HepG2 (cell line): ENCODE measurements around the gene NOP14. TPM values are rescaled to one million over a fixed set of nuclear protein-coding genes. Genes with fewer than 3 reads are reported as not detected.
A peak's percentile ranks its signal among the peaks of the same experiment; 100 is the strongest.

Experiments
- ATF7-NPFF ChIP-seq: sonication (generic); formaldehyde crosslinking; IDR thresholded peaks from 2 replicates; pipeline ENCODE4 v1.8.1; 2023; ENCODE audit warnings: mild to moderate bottlenecking, low read depth, missing genetic modification reagents, moderate library complexity
- CENPBD1 ChIP-seq: sonication (generic); formaldehyde crosslinking; IDR thresholded peaks from 2 replicates; pipeline ENCODE4 v1.8.0; 2022; ENCODE audit warnings: missing genetic modification reagents, low read depth, mild to moderate bottlenecking, borderline replicate concordance
- FOXP1 ChIP-seq, 2 experiments: fragments of 450-650 bp in 1 of 2; IDR thresholded peaks; 2 replicates each; pipeline ENCODE4 v1.6.1; 2017 to 2018; ENCODE audit warnings: antibody characterized with exemption in 1 of 2
- HDAC1 ChIP-seq: sonication (generic); formaldehyde crosslinking; IDR thresholded peaks from 2 replicates; pipeline ENCODE4 v1.5.1; 2020; ENCODE audit warnings: mild to moderate bottlenecking, missing genetic modification reagents
- HHEX ChIP-seq: IDR thresholded peaks from 2 replicates; pipeline ENCODE4 v1.6.1; 2016; ENCODE audit warnings: control low read depth
- HIC2 ChIP-seq: sonication (generic); formaldehyde crosslinking; IDR thresholded peaks from 2 replicates; pipeline ENCODE4 v1.9.0; 2022; ENCODE audit warnings: low read depth, missing genetic modification reagents
- HOXD1 ChIP-seq: sonication (generic); formaldehyde crosslinking; IDR thresholded peaks from 2 replicates; pipeline ENCODE4 v1.5.0; 2020; ENCODE audit warnings: missing genetic modification reagents
- MIXL1 ChIP-seq: IDR thresholded peaks from 2 replicates; pipeline ENCODE4 v1.6.1; 2016
- MLX ChIP-seq: IDR thresholded peaks from 2 replicates; pipeline ENCODE4 v1.6.1; 2016
- SCMH1 ChIP-seq: sonication (generic); formaldehyde crosslinking; IDR thresholded peaks from 2 replicates; pipeline ENCODE4 v1.9.0; 2021; ENCODE audit warnings: missing genetic modification reagents, mild to moderate bottlenecking, borderline replicate concordance
- TBX3 ChIP-seq: fragments of 450-650 bp; IDR thresholded peaks from 2 replicates; pipeline ENCODE4 v1.6.1; 2017; ENCODE audit warnings: antibody characterized with exemption, mild to moderate bottlenecking, inconsistent platforms, borderline replicate concordance
- ZFP41 ChIP-seq: sonication (generic); formaldehyde crosslinking; IDR thresholded peaks from 2 replicates; pipeline ENCODE4 v1.4.0; 2020; ENCODE audit warnings: mild to moderate bottlenecking, missing genetic modification reagents, borderline replicate concordance
- ZFP90 ChIP-seq: sonication (generic); formaldehyde crosslinking; IDR thresholded peaks from 2 replicates; pipeline ENCODE4 v1.8.0; 2022; ENCODE audit warnings: missing genetic modification reagents, mild to moderate bottlenecking, inconsistent platforms, borderline replicate concordance
- ZNF329 ChIP-seq: sonication (generic); formaldehyde crosslinking; IDR thresholded peaks from 2 replicates; pipeline ENCODE4 v1.9.0; 2021; ENCODE audit warnings: low read depth, mild to moderate bottlenecking, missing genetic modification reagents
- ZNF432 ChIP-seq: sonication (generic); formaldehyde crosslinking; IDR thresholded peaks from 2 replicates; pipeline ENCODE4 v1.5.0; 2020; ENCODE audit warnings: missing genetic modification reagents, mild to moderate bottlenecking, borderline replicate concordance
- ZNF543 ChIP-seq: sonication (generic); formaldehyde crosslinking; IDR thresholded peaks from 2 replicates; pipeline ENCODE4 v1.4.0; 2020; ENCODE audit warnings: mild to moderate bottlenecking, missing genetic modification reagents
- ZNF558 ChIP-seq: sonication (generic); formaldehyde crosslinking; IDR thresholded peaks from 2 replicates; pipeline ENCODE4 v1.9.0; 2022; ENCODE audit warnings: mild to moderate bottlenecking, missing genetic modification reagents, borderline replicate concordance
- ZNF574 ChIP-seq: sonication (generic); formaldehyde crosslinking; IDR thresholded peaks from 2 replicates; pipeline ENCODE4 v1.4.0; 2020; ENCODE audit warnings: missing genetic modification reagents
- ZNF597 ChIP-seq: sonication (generic); formaldehyde crosslinking; IDR thresholded peaks from 2 replicates; pipeline ENCODE4 v1.5.0; 2020; ENCODE audit warnings: missing genetic modification reagents
- ZNF777 ChIP-seq: sonication (generic); formaldehyde crosslinking; IDR thresholded peaks from 2 replicates; pipeline ENCODE4 v1.4.0; 2020; ENCODE audit warnings: missing genetic modification reagents
- ZNF891 ChIP-seq: sonication (generic); formaldehyde crosslinking; IDR thresholded peaks from 2 replicates; pipeline ENCODE4 v1.5.0; 2020; ENCODE audit warnings: mild to moderate bottlenecking, missing genetic modification reagents
- polyA plus RNA-seq, 8 experiments: library from polyadenylated mRNA; depleted of rRNA in 3 of 8; stranded (reverse) in 7 of 8; unstranded in 1 of 8; fragments of >200 nt; fragmentation: Illumina TruSeq in 4 of 8; extraction: Trizol in 4 of 8; gene quantifications; 2 replicates each; pipeline versions ENCODE4 v1.2.1 to v1.2.3, GENCODE V29; 2011 to 2016; ENCODE audit warnings: low read depth in 4 of 8, missing spikeins in 1 of 8, mixed read lengths in 1 of 8; ENCODE audit not compliant: insufficient read depth in 1 of 8
- total RNA-seq, 5 experiments: library from RNA; depleted of rRNA; stranded (reverse); fragments of >200 nt; fragmentation: Illumina TruSeq; extraction: Trizol; gene quantifications; 2 replicates each; pipeline ENCODE4 v1.2.3, GENCODE V29; 2016; ENCODE audit warnings: low read depth in 1 of 5

NOP14 gene
- total and polyA plus RNA-seq, 2 of the 13 experiments (the other 11 are each of a cell fraction or from before 2014, with no cell fraction given) = 6.9 to 47.9 TPM

- TF ChIP-seq ZNF597 = no peak
- peak; percentile 97 for TF ChIP-seq ATF7-NPFF (CRISPR knock-in tag)
- peak; percentile 80 for TF ChIP-seq MIXL1 (CRISPR knock-in tag)
- TF ChIP-seq ZFP90 (CRISPR knock-in tag) = no peak; the same call in 1 of the 2 replicates
- TF ChIP-seq MLX (CRISPR knock-in tag) = peak; percentile 58; the same call in 1 of the 2 replicates
- TF ChIP-seq HHEX = 0 out of 2 replicates have a peak, but pooled peaks have one; percentile 15
- TF ChIP-seq SCMH1 (CRISPR knock-in tag) = no peak
- no peak; the same call in 1 of the 2 replicates for TF ChIP-seq HIC2 (CRISPR knock-in tag)
- peak; percentile 87 for TF ChIP-seq ZNF777 (CRISPR knock-in tag)
- TF ChIP-seq ZFP41 (CRISPR knock-in tag) = peak; percentile 84; the same call in 1 of the 2 replicates
- peak; percentile 95 for TF ChIP-seq ZNF574 (CRISPR knock-in tag)
- TF ChIP-seq HDAC1 (CRISPR knock-in tag) = peak; percentile 94
- no peak for TF ChIP-seq CENPBD1 (CRISPR knock-in tag)
- TF ChIP-seq ZNF329 (CRISPR knock-in tag) = peak; percentile 89
- peak; percentile 60; the same call in 1 of the 2 replicates for TF ChIP-seq FOXP1 (IDR thresholded peaks at IDR 0.05)
- TF ChIP-seq FOXP1 (CRISPR knock-in tag; IDR thresholded peaks at IDR 0.05) = peak; percentile 75
- TF ChIP-seq ZNF891 (CRISPR knock-in tag) = peak; percentile 93
- TF ChIP-seq ZNF432 (CRISPR knock-in tag) = no peak
- 0 out of 2 replicates have a peak, but pooled peaks have one; percentile 13 for TF ChIP-seq HOXD1 (CRISPR knock-in tag)
- TF ChIP-seq TBX3 = no peak
- TF ChIP-seq ZNF558 (CRISPR knock-in tag) = peak; percentile 33; the same call in 1 of the 2 replicates
- TF ChIP-seq ZNF543 (CRISPR knock-in tag) = peak; percentile 97
Observed at GRCh38 chr4:2963175-2963965, at the start of gene NOP14, which contains the start of gene GRK4 (continued).
